K562 (cell line): ENCODE data around the gene HLA-B. TPM values are rescaled to one million over a fixed set of nuclear protein-coding genes. Genes with fewer than 3 reads are reported as not detected.

ENCODE experiments used
- CAMTA2 ChIP-seq: fragments of 250-450 bp; sonication (Bioruptor Pico); conservative IDR thresholded peaks from 2 replicates; pipeline ENCODE4 v1.5.1; 2022
- GTF2F1 ChIP-seq: IDR thresholded peaks from 2 replicates; pipeline ENCODE4 v1.6.1; 2011; ENCODE audit warnings: low read depth, low read length, improper control_type of control experiment
- JUND ChIP-seq, 2 experiments: IDR thresholded peaks; 2 replicates in 1 of 2; 3 replicates in 1 of 2; pipeline ENCODE4 v1.6.1; 2011; ENCODE audit warnings: borderline replicate concordance in 2 of 2, low read depth in 2 of 2, low read length in 2 of 2, improper control_type of control experiment in 1 of 2, missing biosample characterization in 1 of 2, missing genetic modification characterization in 1 of 2, missing genetic modification reagents in 1 of 2
- KAT2B ChIP-seq: IDR thresholded peaks from one replicate; pipeline ENCODE4 v1.6.1; 2012; ENCODE audit warnings: low read depth, mild to moderate bottlenecking, control low read depth, inconsistent platforms, low read length, moderate library complexity
- NFRKB ChIP-seq: fragments of 450-650 bp; IDR thresholded peaks from 2 replicates; pipeline ENCODE4 v1.6.1; 2016; ENCODE audit warnings: low read depth
- POLR3G ChIP-seq: IDR thresholded peaks from 2 replicates; pipeline ENCODE4 v1.6.1; 2011; ENCODE audit not compliant: insufficient read length, insufficient replicate concordance; ENCODE audit errors: extremely low read depth
- RBM25 ChIP-seq: fragments of 200-400 bp; formaldehyde crosslinking; IDR thresholded peaks from 2 replicates; pipeline ENCODE4 v1.6.1; 2018; ENCODE audit warnings: low read length, low read depth, moderate library complexity; ENCODE audit not compliant: severe bottlenecking
- XRCC4 ChIP-seq: IDR thresholded peaks from one replicate; pipeline ENCODE4 v1.6.1; 2011; ENCODE audit not compliant: insufficient read depth, insufficient read length; ENCODE audit errors: extremely low read depth
- ZBTB7A ChIP-seq: IDR thresholded peaks from 2 replicates; pipeline ENCODE4 v1.6.1; 2011; ENCODE audit warnings: low read depth, mild to moderate bottlenecking, low read length, moderate library complexity, borderline replicate concordance; ENCODE audit not compliant: control insufficient read depth
- ZFPM2 ChIP-seq: fragments of 250-450 bp; sonication (Bioruptor Pico); IDR thresholded peaks from 2 replicates; pipeline ENCODE4 v1.5.1; 2022; ENCODE audit warnings: mild to moderate bottlenecking
- ZNF134 ChIP-seq: fragments of 250-450 bp; sonication (Bioruptor Pico); conservative IDR thresholded peaks from 2 replicates; pipeline ENCODE4 v1.4.0; 2020
- polyA plus RNA-seq, 8 experiments: library from polyadenylated mRNA; depleted of rRNA in 4 of 8; stranded (reverse) in 5 of 8; unstranded in 3 of 8; fragments of >200 nt; fragmentation: Nextera tagmentation in 2 of 8; fragmentation: Illumina TruSeq in 1 of 8; extraction: Ambion mirVana in 2 of 8; extraction: Trizol in 1 of 8; gene quantifications; 2 replicates each; pipeline versions ENCODE4 v1.2.1 to v1.2.3, GENCODE V29; 2011 to 2014; ENCODE audit warnings: inconsistent platforms in 1 of 8, missing spikeins in 1 of 8
- total RNA-seq, 7 experiments: library from RNA; depleted of rRNA in 6 of 7; stranded (reverse); fragments of >200 nt in 6 of 7; fragmentation: Illumina TruSeq in 2 of 7; extraction: Trizol in 2 of 7; gene quantifications; 2 replicates each; pipeline versions ENCODE4 v1.2.1 to v1.2.3, GENCODE V29; 2011 to 2021; ENCODE audit warnings: low replicate concordance in 1 of 7
- TF ChIP-seq, protein P1 (sequence below), 2 experiments: IDR thresholded peaks in 1 of 2; conservative IDR thresholded peaks in 1 of 2; 2 replicates each; pipeline ENCODE4 v1.6.1; 2016; ENCODE audit warnings: low read depth in 2 of 2, mild to moderate bottlenecking in 1 of 2, missing compliant biosample characterization in 1 of 2, missing genetic modification characterization in 1 of 2, moderate library complexity in 1 of 2
- TF ChIP-seq, protein P2 (sequence below): fragments of 200-800 bp; sonication (Bioruptor generic); IDR thresholded peaks from 2 replicates; pipeline ENCODE4 v1.6.1; 2017; ENCODE audit warnings: missing genetic modification characterization, missing compliant biosample characterization
- TF ChIP-seq, protein P3 (sequence below), 2 experiments: fragments of 250-450 bp in 1 of 2; fragments of 450-650 bp in 1 of 2; sonication (Bioruptor Pico) in 1 of 2; IDR thresholded peaks; 2 replicates each; pipeline versions ENCODE4 v1.6.1 to v1.8.0; 2016 to 2021; ENCODE audit warnings: mild to moderate bottlenecking in 2 of 2, moderate library complexity in 2 of 2, missing compliant biosample characterization in 1 of 2, missing genetic modification characterization in 1 of 2
- TF ChIP-seq, protein P4 (sequence below): sonication (generic); formaldehyde crosslinking; IDR thresholded peaks from 2 replicates; pipeline ENCODE4 v1.8.1; 2023; ENCODE audit warnings: mild to moderate bottlenecking, missing genetic modification reagents
- TF ChIP-seq, protein P5 (sequence below): fragments of 250-450 bp; sonication (Bioruptor Pico); IDR thresholded peaks from 2 replicates; pipeline ENCODE4 v1.4.0; 2020; ENCODE audit warnings: mild to moderate bottlenecking

Gene HLA-B
- total and polyA plus RNA-seq, 9 of the 15 experiments (the other 6 are each of a cell fraction or from before 2014, with no cell fraction given), result 0.07 to 9.7 (median 0.65) TPM; not detected in 2

DNA sequence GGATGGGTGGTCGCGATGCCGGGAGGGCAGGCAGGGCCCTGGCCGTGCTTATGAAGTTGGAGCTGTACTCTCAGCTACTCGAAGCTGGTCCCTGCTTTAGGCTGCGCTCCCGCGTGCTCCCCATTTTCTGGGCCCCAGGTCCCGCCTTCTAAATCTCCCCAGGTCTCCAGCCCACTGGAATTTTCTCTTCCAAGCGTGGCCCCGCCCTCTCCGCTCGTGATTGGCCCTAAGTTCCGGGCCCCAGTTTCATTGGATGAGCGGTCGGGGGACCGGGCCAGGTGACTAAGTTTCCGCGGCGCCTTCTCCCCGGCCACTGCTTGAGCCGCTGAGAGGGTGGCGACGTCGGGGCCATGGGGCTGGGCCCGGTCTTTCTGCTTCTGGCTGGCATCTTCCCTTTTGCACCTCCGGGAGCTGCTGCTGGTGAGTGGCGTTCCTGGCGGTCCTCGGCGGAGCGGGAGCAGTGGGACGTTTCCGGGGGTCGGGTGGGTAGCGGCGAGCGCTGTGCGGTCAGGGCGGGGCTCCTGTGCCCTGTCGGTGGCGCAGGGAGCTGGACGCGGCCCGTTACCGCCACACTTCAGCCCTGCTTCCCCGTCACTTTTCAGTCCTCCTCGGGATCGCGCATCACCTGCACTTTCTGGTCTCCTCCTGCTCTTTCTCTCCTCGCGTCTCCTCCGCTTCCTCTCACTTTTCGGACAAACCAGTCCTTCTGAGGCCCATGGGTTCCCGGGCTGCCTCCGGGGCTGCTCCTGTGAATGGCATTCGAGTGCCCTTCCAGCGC is 46.5 kb upstream of the HLA-B start, which contains the start of gene MICA (continued):
- TF ChIP-seq, protein P1, sequence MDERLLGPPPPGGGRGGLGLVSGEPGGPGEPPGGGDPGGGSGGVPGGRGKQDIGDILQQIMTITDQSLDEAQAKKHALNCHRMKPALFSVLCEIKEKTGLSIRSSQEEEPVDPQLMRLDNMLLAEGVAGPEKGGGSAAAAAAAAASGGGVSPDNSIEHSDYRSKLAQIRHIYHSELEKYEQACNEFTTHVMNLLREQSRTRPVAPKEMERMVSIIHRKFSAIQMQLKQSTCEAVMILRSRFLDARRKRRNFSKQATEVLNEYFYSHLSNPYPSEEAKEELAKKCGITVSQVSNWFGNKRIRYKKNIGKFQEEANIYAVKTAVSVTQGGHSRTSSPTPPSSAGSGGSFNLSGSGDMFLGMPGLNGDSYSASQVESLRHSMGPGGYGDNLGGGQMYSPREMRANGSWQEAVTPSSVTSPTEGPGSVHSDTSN (CRISPR knock-in tag; IDR thresholded peaks at IDR 0.05; ENCODE audit: low read depth), result no peak
- TF ChIP-seq, protein P1 (tag; conservative IDR thresholded peaks at IDR 0.05; ENCODE audit: low read depth), result no peak
- TF ChIP-seq, protein P2, sequence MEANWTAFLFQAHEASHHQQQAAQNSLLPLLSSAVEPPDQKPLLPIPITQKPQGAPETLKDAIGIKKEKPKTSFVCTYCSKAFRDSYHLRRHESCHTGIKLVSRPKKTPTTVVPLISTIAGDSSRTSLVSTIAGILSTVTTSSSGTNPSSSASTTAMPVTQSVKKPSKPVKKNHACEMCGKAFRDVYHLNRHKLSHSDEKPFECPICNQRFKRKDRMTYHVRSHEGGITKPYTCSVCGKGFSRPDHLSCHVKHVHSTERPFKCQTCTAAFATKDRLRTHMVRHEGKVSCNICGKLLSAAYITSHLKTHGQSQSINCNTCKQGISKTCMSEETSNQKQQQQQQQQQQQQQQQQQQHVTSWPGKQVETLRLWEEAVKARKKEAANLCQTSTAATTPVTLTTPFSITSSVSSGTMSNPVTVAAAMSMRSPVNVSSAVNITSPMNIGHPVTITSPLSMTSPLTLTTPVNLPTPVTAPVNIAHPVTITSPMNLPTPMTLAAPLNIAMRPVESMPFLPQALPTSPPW (CRISPR knock-in tag), result peak; percentile 65
- TF ChIP-seq RBM25 (no peak), JUND (IDR thresholded peaks at IDR 0.05; ENCODE audit: borderline replicate concordance, low read depth, low read length) (0 out of 2 replicates have a peak, but pooled peaks have one; percentile 3), JUND (tag; IDR thresholded peaks at IDR 0.05; ENCODE audit: borderline replicate concordance, low read depth, low read length) (no peak), POLR3G (no peak), KAT2B (no peak), XRCC4 (no peak), CAMTA2 (CRISPR knock-in tag) (0 out of 2 replicates have a peak, but pooled peaks have one; percentile 81), GTF2F1 (no peak; the same call in 1 of the 2 replicates), ZBTB7A (peak; percentile 87; the same call in 1 of the 2 replicates), NFRKB (no peak), ZNF134 (peak; percentile 50; the same call in 1 of the 2 replicates), ZFPM2 (CRISPR knock-in tag) (peak; percentile 52; the same call in 1 of the 2 replicates)
- TF ChIP-seq, protein P3, sequence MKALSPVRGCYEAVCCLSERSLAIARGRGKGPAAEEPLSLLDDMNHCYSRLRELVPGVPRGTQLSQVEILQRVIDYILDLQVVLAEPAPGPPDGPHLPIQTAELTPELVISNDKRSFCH (CRISPR knock-in tag; IDR thresholded peaks at IDR 0.05), result no peak
- TF ChIP-seq, protein P3 (tag; IDR thresholded peaks at IDR 0.05), result no peak
- TF ChIP-seq, protein P4, sequence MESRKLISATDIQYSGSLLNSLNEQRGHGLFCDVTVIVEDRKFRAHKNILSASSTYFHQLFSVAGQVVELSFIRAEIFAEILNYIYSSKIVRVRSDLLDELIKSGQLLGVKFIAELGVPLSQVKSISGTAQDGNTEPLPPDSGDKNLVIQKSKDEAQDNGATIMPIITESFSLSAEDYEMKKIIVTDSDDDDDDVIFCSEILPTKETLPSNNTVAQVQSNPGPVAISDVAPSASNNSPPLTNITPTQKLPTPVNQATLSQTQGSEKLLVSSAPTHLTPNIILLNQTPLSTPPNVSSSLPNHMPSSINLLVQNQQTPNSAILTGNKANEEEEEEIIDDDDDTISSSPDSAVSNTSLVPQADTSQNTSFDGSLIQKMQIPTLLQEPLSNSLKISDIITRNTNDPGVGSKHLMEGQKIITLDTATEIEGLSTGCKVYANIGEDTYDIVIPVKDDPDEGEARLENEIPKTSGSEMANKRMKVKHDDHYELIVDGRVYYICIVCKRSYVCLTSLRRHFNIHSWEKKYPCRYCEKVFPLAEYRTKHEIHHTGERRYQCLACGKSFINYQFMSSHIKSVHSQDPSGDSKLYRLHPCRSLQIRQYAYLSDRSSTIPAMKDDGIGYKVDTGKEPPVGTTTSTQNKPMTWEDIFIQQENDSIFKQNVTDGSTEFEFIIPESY (CRISPR knock-in tag), result peak; percentile 24; the same call in 1 of the 2 replicates
- TF ChIP-seq, protein P5, sequence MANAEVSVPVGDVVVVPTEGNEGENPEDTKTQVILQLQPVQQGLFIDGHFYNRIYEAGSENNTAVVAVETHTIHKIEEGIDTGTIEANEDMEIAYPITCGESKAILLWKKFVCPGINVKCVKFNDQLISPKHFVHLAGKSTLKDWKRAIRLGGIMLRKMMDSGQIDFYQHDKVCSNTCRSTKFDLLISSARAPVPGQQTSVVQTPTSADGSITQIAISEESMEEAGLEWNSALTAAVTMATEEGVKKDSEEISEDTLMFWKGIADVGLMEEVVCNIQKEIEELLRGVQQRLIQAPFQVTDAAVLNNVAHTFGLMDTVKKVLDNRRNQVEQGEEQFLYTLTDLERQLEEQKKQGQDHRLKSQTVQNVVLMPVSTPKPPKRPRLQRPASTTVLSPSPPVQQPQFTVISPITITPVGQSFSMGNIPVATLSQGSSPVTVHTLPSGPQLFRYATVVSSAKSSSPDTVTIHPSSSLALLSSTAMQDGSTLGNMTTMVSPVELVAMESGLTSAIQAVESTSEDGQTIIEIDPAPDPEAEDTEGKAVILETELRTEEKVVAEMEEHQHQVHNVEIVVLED, result 0 out of 2 replicates have a peak, but pooled peaks have one; percentile 10
